Suppressor macrophage treated with lipopolysaccharide for 1 hour (primary cell): Measurements from ENCODE around the gene TWIST2.

Experiments used
- DNase-seq, 3 donors: peaks; one replicate each; pipeline ENCODE4 v3.0.0-alpha.2; 2020 to 2022

Gene TWIST2

DNA sequence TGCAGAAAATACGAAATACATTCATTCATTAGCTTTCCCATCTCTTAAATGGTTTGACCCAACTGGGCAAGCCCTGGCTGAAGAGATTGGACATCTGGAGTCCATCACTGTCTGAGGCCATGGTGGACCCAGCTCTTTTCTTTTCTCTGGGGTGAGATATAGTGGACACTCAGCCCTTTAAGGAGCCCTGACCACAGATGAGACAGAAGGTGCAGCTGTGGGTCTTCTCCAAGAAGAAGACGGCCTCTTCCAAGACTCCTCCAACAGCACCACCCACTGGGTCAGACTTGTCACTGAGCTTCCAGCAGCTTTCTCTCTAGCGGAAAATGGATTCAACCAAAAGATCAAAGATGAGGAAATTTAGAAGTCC is 27.2 kb downstream of the TWIST2 start:
- DNase-seq, result no peak

GRCh38 chr2:238875471-238876231 is 27.8 kb downstream of the TWIST2 start:
- no peak for DNase-seq

- DNase-seq, result no peak
These were observed 28.3 kb downstream of the TWIST2 start for GRCh38 chr2:238876232-238876630.

DNA sequence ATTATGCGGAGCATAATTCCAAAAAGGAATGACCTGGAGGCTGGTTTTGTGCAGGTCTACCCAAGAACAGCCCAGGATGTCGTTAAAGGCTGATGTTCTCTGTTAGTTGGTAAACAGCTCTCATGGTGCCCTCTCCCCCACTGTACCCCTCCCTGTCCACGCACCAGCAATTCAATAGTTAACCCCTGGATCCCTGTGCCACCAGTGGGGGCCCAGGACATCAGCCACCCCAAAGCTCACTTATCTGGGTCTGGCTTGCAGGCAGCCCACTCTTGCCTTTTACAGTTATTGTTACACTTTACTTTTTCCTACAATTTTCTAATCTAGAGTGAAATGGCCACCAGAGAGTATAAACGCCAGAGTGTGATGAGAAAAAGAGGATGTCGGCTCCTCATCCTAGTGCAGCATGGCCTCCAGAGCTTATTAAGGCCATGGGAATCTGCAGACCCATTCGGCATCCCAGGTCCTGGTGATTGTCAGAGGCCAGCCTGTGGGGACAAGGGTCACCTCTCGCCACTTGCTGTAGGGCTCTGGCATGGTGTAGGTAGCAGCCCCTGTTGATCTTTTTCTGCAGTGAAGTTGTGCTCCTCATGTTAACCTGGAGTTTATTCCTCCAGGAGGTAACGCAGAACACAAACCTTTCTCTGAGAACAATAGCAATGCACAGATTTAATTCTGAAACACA is 30.3 kb downstream of the TWIST2 start:
- DNase-seq, result no peak

DNA sequence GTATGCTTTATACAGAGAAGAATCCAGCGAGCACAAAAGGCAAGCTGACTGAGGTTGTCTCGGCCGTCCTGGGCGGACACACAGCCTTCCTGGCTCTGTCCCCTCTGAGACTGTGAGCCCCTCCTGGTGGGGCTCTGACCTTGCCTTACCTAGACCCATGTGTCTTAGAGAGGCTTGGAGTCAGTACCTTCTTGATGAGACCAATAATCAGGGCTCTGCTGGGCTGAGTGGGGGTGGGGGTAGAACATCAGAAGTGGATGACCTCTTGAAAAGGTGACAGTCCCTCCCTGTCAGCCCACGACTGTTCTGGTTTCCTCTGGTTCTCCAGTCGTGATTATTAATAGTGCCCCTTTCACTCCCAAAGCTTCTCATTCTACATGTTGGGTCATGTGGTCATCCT is 31.2 kb downstream of the TWIST2 start:
- no peak for DNase-seq

- DNase-seq, result no peak
These were observed 31.9 kb downstream of the TWIST2 start for GRCh38 chr2:238879621-238880377.

DNA sequence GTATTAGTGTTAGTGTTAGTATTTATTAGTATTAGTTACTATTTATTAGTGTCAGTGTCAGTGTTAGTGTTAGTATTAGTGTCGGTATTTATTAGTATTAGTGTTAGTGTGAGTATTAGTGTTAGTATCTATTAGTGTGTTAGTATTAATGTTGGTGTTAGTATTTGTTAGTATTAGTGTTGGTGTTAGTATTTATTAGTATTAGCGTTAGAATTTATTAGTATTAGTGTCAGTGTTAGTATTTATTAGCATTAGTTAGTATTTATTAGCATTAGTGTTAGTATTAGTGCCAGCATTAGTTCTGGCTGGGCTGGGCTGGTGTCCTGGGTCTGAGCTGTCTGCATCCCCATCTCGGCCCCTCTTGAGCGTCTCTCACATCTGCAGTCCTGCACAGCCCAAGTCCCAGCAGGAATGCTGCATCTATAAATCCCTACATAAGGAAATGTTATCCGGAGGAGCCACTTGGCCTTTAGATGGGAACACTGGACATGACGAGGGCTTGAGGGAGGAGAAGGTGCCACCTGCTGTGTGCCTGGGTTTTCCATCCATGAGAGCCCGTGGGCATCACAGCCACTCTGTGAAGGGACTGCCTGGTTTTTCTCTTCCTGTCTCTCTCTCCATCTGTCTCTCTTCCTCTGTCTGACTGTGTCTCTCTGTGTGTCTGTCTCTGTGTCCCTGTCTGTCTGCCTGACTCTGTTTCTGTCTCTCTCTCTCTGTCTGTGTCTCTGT is 33.6 kb downstream of the TWIST2 start:
- DNase-seq, result no peak

DNA sequence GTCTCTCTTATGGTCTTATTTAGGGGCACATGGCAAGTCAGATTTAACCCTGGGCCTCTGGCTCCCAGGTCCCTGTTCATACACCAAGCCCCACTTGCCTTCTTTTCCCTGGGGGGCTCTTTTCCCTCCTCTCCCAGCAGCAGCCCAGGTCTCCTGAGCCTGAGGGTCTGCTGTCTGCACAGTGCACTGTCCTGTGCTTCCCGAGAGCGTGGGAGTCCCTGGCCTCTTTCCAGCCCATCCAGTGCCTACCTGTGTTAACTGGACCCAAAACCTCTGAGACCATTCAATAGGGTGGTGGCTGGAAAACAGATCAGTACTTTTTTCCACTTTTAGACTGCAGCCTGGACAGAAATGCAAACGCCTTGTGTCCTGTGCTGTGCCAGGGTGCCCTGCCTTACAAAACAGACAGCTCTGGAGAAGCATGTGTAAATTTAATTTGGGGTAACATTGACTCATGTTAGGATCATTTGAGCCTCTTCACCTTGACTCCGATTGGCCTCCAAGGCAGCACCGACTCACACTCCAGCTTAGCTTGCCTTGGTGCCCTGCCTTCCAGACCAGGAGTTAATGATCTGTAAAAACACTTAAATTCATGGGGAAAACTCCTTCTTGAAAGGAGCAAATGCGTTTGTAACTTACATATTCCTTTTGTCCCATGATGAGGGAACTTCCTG is 34.3 kb downstream of the TWIST2 start:
- DNase-seq, result no peak

DNA sequence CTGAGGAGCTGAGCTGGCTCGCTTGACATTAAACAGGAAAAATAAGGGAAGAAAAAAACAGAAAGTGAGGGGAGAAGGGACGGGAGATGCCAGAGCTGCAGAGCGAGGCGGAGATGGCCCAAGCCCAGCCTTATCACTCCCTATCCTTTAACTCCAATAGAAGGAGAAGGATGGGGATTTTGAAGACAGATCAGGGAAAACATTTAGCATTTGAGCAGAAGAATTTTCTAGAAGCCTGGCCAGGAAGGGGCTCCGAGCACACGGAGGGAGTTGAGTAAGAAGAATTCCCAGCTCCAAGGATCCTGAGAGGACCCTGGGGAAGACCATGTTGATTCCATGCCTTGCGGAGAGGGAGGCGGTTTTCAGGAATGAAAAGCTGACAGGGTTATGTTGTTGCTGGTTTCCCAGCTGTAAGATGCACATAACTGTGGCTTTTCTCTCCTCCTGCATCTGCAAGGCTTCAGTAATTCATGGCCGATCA is 35.6 kb downstream of the TWIST2 start:
- no peak for DNase-seq

DNA sequence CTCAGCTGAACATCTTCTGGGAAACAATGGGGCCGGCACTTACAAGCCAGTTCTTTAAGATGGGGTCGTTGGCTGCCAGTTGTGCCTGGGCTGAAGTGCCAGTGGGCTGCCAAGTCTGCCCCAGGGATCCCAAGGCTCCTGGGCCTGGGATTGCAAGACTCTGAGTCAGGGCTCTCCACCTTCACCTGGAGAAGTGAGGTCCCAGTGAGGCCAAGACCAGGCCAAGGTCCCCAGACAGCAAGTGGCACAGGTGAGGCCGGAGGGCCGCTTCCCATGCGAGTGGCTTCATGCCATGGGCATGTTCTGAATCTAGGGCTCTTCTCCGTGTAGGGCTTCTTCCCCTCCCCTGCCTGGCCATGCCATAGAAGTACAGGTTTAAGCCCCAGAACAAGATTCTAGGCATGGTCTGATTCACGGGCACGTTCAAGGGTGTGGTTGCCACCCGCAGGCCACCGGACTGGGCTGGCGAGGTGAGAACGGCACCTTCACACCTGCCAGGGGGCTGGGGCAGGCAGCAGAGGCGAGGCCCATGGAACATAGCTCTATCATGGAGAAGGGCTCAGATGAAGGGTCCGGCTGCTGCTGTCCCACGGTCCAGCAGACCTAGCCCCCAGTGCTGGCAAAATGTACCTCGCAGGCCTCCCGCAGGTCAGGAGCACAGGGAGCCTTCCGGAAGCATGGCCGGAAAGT is 36.4 kb downstream of the TWIST2 start:
- DNase-seq, result no peak

GRCh38 chr2:238884812-238885408 is 37.0 kb downstream of the TWIST2 start:
- DNase-seq, result no peak

DNA sequence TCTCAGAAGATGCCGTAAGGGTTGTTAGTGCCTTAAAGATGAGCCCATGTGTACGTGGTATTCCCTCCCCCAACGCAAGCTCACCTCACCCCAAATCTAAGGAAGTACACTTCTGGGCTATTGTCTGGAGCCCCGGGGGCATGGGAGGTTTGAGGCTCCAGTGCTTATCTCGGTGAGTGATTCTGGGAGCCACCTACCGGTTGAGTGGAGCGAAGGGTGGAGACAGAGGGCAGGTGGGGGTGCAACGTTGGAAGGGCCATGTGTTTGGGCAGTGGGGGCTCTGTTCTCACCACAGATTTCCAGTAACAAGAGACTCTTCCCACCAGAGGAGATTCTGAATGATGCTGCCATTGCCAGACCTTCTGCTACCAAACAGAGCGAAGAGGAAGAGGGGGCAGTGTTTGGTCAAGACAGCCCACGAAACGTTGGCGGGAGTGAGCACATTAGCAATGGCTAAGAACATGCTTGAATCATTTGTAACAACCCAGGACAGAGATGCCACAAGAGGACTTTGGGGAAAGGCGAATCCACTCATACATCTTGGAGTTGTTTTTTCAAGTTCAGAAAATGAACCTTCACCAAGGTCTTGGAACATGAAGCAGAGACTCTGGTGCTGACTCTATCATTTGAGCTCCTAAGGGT is 38.7 kb downstream of the TWIST2 start:
- DNase-seq, result no peak

DNA sequence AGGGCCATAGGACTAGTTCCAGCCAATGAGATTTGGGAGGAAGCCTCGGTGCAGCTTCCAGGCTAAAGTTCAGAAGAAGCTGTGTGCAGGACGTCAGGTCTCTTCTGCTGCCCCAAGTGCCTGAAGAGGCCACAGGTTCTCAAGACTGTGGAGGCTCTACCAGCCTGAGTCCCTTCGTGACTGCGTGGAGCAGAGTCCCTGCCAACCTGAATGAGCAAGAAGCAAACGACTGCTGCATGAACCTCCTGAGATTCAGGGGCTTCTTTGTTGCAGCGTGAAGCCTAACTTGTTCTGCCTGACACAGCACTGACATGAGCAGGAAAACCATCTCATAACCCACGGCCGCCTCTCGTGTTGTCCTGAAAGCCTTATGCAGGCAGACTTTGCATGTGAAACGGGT is 39.7 kb downstream of the TWIST2 start:
- no peak for DNase-seq

GRCh38 chr2:238888781-238889180 is 40.9 kb downstream of the TWIST2 start:
- DNase-seq, result no peak

- DNase-seq, result no peak
These were observed 42.2 kb downstream of the TWIST2 start for GRCh38 chr2:238890131-238890530.

DNA sequence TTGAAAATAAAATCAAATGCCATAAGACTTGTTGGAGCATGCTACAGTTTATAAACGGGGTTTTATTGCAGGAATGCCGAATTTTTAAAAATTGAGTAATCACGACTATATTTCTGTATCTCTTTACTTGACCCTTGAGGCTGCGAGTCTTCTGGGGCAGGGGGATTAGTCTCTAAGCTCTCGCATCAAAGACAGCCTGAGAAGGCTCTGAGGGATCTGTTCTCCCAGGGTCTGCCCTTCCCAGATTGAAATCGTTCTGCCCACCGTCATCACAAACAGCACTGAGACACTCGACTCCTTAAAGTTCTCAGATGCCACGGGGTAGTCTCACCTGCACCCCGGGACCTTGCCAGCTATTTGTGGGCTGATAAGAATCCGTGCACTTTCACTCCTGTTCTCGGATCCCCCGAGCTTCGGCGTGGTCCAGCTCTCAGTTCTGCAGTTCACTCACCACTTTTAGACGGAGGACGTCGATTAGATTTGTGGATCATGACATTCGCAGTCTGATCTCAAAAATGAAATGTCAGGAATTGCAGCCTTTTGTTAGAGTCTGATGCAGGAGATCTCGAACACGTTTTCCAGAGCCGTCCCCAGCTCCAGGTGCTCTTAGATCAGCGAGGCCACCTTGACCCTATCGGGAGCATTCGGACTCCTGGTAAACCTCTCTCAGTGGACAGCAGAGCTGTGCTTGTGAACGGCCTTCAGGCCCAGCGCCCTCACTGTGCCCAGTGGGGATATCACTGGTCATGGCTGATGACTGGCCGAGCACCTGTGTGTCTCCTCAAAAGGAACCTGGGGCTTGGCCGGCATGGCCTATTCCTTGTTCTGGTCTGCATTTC is 43.0 kb downstream of the TWIST2 start:
- no peak for DNase-seq

- DNase-seq, result no peak
These were observed 43.7 kb downstream of the TWIST2 start for GRCh38 chr2:238891457-238892203.

DNA sequence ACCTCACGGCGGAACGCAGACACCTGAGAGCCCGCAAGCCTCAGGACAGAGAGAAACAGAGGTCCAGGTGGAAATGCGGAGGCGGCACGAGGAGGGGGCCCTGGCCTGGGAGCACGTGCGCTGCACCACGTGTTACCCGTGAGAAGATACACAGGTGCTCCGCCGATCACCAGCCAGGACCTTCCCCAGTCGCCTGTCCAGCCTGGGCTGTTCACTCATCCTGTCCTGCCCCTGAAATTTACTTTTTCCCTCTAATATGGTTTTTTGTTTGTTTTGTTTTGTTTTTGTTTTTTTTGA is 44.3 kb downstream of the TWIST2 start:
- no peak for DNase-seq

DNA sequence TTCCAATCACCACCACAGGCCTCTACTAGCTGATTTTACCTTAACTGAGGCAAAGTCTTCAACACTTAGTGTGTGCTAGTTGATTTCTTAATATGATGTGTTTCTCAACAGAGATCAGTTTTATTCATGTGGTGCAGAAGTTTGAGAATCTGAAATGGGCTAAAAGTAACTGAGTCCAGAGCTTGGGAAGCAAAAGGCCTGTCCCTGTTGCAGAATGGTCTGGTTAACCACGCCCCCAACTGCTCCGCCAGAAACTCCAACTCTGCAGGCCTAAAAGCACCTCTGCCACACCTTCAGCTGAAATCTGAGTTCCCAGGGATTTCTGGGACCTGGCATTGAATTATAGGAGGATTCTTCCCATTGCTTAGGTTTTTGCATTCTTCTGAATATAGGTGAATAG is 44.9 kb downstream of the TWIST2 start:
- no peak for DNase-seq
